GM18517 (cell line): ENCODE measurements around the gene MRPS31.
A peak's percentile ranks its signal among the peaks of the same experiment; 100 is the strongest.
"Not testable (repeated sequence)": the region's sequence is repeated elsewhere in the genome, so short reads cannot be mapped to it uniquely, and the experiment has no call there.

Source experiments
- ATAC-seq: cut with Tn5 transposase; IDR thresholded peaks from one replicate; pipeline ENCODE4 v1.9.1; 2021; ENCODE audit warnings: mild to moderate bottlenecking, moderate library complexity; ENCODE audit not compliant: unreplicated experiment

Gene MRPS31

GRCh38 chr13:40790154-40790616, 19.2 kb upstream of the MRPS31 start:
- ATAC-seq, result no peak

DNA sequence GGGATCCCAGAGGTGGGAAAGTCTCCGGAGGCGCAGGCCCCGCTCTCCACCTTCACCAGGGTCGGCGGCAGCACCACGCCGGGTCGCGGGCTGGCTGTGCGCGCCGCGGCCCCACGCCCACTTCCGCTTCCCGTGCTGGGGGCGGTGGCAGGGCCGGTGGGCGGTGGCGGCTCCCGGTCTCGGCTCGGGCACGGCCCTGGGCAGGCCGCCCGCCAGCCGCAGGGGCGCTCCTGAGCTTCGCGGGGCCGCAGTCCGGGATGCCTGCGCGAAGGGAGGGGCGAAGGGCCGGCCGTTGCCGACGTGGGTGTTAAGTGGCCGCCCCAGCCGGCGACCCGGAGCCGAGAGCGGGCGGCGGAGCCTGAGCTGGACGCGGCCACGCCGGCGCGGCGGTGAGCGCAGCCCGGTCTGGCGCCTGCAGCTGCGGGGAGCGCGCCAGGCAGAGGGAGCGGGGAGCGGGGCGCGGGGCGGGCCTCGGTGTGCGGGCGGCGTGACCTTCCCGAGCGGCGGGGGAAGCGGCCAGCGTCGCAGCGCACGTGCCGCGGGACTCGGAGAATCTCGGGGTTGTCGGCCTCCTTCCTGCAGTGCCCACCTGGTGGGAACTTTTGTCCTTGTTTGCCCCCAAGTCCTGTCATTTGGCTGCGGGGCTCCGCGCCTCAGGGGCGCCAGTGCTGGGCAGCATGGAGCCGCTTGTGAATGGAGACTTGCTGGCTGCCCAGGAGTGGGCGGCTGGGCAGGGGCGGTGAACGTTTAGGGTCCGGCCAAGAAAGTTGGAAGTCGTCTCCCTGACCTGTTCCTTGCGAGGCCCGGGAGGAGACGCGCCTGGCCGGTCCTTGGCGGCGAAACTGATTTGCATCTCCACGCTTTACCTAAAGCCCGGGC, 18.5 kb upstream of the MRPS31 start, which contains the start of gene SLC25A15:
SLC25A15 (plus strand) TSS at position 337 of the 879 bp plus-strand sequence. CDS start 3,616 bp downstream, outside the sequence.
- peak; percentile 78 for ATAC-seq

- ATAC-seq, result not testable (repeated sequence)
Observed at GRCh38 chr13:40788540-40789274, 17.7 kb upstream of the MRPS31 start.

DNA sequence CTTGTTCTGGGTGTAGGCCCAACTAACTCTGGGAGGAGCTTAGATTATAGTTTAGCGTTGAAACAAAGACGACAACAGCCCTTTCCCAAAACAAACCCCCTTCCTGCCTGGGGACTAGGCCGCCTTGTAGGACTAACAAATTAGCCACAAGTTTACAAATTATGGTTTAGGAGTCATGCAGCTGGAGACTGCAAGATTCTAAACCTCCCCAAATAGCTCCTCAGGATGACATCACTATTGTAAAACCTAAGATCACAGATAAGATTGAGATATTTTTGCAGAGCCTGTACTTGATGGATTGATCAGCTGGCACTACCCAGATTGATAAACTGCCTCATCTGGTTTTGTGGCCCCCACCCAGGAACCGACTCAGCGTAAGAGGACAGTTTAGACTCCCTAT, 16.1 kb upstream of the MRPS31 start:
- ATAC-seq, result no peak

DNA sequence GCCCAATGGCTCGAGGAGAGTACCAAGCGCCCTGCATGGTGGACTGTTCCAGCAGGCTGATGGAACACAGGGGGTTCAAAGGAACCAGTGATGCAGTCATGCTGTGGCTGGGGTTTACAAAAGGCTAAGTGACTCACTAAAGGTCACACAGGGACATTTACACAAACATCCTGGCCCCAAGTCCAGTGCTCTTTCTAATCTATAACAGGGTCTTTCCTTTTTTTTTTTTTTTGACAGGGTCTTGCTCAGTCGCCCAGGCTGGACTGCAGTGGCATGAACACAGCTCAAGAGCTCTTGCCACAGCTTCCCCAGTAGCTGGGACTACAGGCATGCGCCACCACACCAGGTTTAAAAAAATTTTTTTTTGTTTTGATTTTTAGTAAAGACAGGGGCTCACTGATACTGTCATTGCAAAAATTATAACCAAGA, 15.6 kb upstream of the MRPS31 start:
- no peak for ATAC-seq

- ATAC-seq, result no peak
Observed at GRCh38 chr13:40784540-40784939, 13.6 kb upstream of the MRPS31 start.

GRCh38 chr13:40782971-40783370, 12.0 kb upstream of the MRPS31 start:
- not testable (repeated sequence) for ATAC-seq

DNA sequence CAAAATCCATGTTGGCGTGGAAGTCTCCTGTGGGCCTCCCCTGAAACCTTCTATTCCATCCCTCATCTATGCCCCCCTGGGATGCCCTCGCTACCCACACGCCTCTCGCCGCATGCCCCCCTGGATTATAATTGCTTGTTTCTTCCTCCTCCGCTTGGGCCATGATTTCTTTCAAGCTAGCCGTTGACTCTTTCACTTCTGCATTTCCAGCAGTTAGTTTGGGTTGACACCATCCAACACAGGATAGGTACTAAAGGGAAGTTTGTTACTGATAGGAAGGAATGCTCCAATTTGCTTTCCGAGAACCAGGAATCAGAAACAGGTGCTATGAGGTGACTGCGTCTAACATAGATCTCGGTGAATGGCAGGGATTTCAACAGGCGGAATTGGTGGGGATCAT, 10.7 kb upstream of the MRPS31 start:
- no peak for ATAC-seq

GRCh38 chr13:40780822-40781401, 9.9 kb upstream of the MRPS31 start:
- ATAC-seq, result no peak

GRCh38 chr13:40779796-40780285, 8.9 kb upstream of the MRPS31 start:
- ATAC-seq, result no peak

- ATAC-seq, result no peak
Observed at GRCh38 chr13:40779049-40779448, 8.1 kb upstream of the MRPS31 start.

- ATAC-seq, result no peak
Observed at GRCh38 chr13:40777809-40778175, 6.8 kb upstream of the MRPS31 start.

GRCh38 chr13:40777166-40777808, 6.3 kb upstream of the MRPS31 start:
- ATAC-seq, result peak; percentile 84

GRCh38 chr13:40776681-40777165, 5.7 kb upstream of the MRPS31 start:
- ATAC-seq, result peak; percentile 42

DNA sequence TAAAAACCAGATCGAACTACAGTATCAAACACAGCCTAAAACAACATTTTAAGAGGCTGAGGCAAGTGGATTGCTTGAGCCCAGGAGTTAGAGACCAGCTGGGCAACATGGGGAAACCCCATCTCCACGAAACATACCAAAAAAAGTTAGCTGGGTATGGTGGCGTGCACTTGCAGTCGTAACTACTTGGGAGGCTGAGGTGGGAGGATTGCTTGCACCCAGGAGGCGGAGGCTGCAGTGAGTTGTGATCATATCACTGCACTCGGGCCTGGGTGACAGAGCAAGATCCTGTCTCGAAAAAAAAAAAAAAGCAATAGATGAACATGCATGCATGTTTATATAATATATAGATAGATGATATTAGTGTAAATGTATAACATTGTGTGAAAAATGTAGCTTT, 5.2 kb upstream of the MRPS31 start:
- no peak for ATAC-seq

DNA sequence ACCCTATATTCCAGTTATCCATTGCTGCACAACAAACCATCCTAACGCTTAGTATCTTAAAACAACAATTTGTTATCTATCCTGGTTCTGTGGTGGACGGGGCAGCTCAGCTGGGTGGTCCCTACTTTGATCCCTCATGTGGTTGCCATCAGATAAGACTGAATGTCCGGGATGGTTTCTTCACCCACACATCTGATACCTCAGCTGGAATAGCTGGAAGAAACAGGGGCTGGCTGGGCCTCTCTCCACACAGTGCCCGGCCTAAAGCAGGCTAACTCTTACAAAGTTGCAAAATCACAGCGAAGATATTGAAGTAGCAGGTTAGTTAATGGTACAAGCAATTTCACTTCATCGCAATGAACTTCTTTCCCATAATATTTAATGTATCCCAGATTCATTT, 3.7 kb upstream of the MRPS31 start:
- ATAC-seq, result no peak

DNA sequence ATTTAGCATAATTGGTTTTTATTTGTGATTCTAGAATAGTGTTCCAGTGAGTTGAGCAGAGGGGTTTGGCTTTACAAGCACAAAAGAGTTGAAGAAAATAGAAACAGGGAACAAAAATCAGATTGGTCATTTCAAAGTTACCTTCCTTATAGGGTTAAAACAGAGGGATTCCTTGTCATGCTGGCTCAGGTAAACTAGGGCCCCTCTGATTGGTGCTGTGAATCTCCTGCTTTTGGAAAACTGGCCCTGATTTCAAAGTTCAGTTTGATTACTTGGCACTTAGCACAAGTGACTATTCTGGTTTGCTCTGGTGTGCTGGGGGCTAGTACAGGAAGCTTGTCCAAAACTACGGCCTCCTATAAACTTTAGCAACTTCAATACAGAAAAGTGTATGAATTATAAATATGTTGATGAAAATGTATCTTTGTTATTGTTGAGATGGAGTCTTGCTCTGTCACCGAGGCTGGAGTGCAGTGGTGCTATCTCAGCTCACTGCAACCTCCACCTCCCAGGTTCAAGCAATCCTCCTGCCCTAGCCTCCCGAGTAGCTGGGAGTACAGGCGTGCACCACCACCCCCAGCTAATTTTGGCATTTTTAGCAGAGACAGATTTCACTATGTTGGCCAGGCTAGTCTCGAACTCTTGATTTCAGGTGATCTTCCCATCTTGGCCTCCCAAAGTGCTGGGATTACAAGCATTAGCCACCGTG, 1.9 kb upstream of the MRPS31 start:
- ATAC-seq, result no peak

DNA sequence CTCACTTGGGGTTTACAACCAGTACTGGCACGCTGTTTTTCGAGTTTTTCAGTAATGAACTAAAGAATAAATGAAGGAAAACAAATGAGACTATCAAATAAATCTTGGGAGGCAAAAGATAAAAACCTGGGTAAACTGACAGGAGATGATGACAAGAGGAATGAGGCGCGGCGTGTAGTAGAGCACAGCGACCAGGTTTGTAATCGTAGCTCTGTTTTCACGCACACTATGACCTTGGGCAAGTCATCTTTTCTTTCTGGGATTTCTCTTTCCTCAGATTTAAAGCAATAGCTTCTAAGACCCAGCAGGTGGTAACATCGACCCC, 419 bp downstream of the MRPS31 start:
- ATAC-seq, result no peak

GRCh38 chr13:40769970-40770369, 1.0 kb downstream of the MRPS31 start:
- no peak for ATAC-seq

DNA sequence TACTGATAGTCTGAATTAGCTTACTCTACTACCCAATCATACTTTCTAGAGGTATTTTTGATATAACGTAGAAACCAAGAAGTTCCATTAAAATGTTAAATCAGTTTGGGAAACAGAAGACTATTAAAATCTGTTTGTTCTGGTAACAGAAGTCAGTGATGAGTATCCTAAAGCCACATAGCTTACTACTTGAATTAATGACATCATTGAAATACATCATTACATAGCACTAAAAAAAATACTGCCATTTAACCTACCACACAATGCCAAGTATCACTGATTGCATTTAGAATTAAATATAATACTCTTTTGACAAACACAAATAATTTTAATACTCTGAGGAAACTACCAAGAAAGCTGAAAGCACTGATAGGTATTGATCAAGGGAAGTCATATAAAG, 5.4 kb downstream of the MRPS31 start:
- no peak for ATAC-seq
